ENCODE data around the gene EFCAB12. TPM values are rescaled to one million over a fixed set of nuclear protein-coding genes. Genes with fewer than 3 reads are reported as not detected.
A peak's percentile ranks its signal among the peaks of the same experiment; 100 is the strongest.

Gene EFCAB12
- total RNA-seq, 1 donor from 2014 or later = 6.6 TPM

- no peak for DNase-seq (ENCODE audit: low spot score, unreplicated experiment)
- peaks cover 3% of the 10 kb centered on the region for H3K4me1 Mint-ChIP-seq (ENCODE audit: low read depth)
- H3K9me3 Mint-ChIP-seq (ENCODE audit: low read depth) = no peaks in the 10 kb centered on the region
- peaks cover 24% of the 10 kb centered on the region for H3K36me3 Mint-ChIP-seq (ENCODE audit: insufficient read depth)
- H3K4me3 Mint-ChIP-seq (ENCODE audit: low read depth) = no peak overlapping the region
- H3K27me3 Mint-ChIP-seq = no peaks in the 10 kb centered on the region
- no peak overlapping the region for H3K27ac Mint-ChIP-seq
- no peak for TF ChIP-seq CTCF (IDR thresholded peaks at IDR 0.05; ENCODE audit: unreplicated experiment)
Observed at GRCh38 chr3:129473067-129473768, 44.8 kb upstream of the EFCAB12 start.

GRCh38 chr3:129470861-129471260, 42.4 kb upstream of the EFCAB12 start:
- no peak for TF ChIP-seq CTCF (IDR thresholded peaks at IDR 0.05; ENCODE audit: unreplicated experiment)
- DNase-seq (ENCODE audit: low spot score, unreplicated experiment) = no peak
- no peak overlapping the region for H3K27ac Mint-ChIP-seq
- no peaks in the 10 kb centered on the region for H3K9me3 Mint-ChIP-seq (ENCODE audit: low read depth)
- no peaks in the 10 kb centered on the region for H3K27me3 Mint-ChIP-seq
- no peak overlapping the region for H3K4me3 Mint-ChIP-seq (ENCODE audit: low read depth)
- H3K36me3 Mint-ChIP-seq (ENCODE audit: insufficient read depth) = peaks cover 19% of the 10 kb centered on the region
- H3K4me1 Mint-ChIP-seq (ENCODE audit: low read depth) = peaks cover 11% of the 10 kb centered on the region

DNA sequence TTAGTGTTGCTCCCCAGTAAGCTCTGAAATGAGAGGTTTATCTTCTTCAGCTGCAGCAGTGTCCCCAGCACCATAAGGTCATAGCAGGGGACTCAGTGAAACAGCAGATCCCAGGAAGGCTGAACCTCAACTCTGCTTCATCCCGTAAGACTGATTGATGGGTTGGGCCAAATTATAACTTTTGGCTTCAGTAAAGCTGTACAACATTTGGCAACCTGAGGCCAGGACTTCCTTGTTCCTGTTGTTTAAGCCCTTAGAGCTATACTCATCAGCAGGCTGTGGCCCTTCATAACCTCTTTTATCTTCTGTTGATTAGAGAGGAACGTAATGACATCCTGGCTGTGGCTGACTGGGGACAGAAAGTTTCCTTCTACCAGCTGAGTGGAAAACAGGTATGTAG, 40.6 kb upstream of the EFCAB12 start:
- no peak for DNase-seq (ENCODE audit: low spot score, unreplicated experiment)
- no peak for TF ChIP-seq CTCF (IDR thresholded peaks at IDR 0.05; ENCODE audit: unreplicated experiment)
- H3K27ac Mint-ChIP-seq = no peak overlapping the region
- no peak overlapping the region for H3K4me3 Mint-ChIP-seq (ENCODE audit: low read depth)
- H3K4me1 Mint-ChIP-seq (ENCODE audit: low read depth) = peaks cover 11% of the 10 kb centered on the region
- H3K27me3 Mint-ChIP-seq = no peaks in the 10 kb centered on the region
- peaks cover 24% of the 10 kb centered on the region for H3K36me3 Mint-ChIP-seq (ENCODE audit: insufficient read depth)
- no peaks in the 10 kb centered on the region for H3K9me3 Mint-ChIP-seq (ENCODE audit: low read depth)

DNA sequence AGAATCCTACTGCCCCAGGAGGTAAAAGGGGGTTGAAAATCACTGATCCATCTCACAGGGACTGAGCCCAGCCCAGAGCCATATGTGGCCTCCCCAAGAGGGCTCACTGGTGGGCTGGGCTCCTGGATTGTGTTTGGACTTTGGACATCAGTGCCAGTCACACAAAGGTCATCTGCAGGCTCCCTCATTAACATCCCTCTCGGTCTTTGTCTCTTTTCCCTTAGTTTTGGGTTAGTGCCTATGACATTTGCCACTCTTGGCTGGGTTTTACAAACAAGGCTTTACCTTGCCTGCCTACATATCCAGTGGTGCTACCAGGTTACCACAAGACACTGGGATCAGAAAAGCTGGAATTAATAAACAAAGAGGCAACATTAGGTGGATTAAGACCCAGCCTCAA, 39.5 kb upstream of the EFCAB12 start:
- no peak for TF ChIP-seq CTCF (IDR thresholded peaks at IDR 0.05; ENCODE audit: unreplicated experiment)
- H3K36me3 Mint-ChIP-seq (ENCODE audit: insufficient read depth) = peaks cover 27% of the 10 kb centered on the region
- H3K9me3 Mint-ChIP-seq (ENCODE audit: low read depth) = no peaks in the 10 kb centered on the region
- H3K27ac Mint-ChIP-seq = peak overlapping the region; percentile 10
- no peak overlapping the region for H3K4me3 Mint-ChIP-seq (ENCODE audit: low read depth)
- H3K4me1 Mint-ChIP-seq (ENCODE audit: low read depth) = peaks cover 11% of the 10 kb centered on the region
- no peaks in the 10 kb centered on the region for H3K27me3 Mint-ChIP-seq
- no peak for DNase-seq (ENCODE audit: low spot score, unreplicated experiment)

- Mint-ChIP-seq H3K36me3 (ENCODE audit: insufficient read depth) (peaks cover 22% of the 10 kb centered on the region), H3K4me1 (ENCODE audit: low read depth) (peaks cover 14% of the 10 kb centered on the region), H3K9me3 (ENCODE audit: low read depth) (no peaks in the 10 kb centered on the region), H3K27ac (no peak overlapping the region), H3K27me3 (no peaks in the 10 kb centered on the region), H3K4me3 (ENCODE audit: low read depth) (no peak overlapping the region)
- no peak for TF ChIP-seq CTCF (IDR thresholded peaks at IDR 0.05; ENCODE audit: unreplicated experiment)
- DNase-seq (ENCODE audit: low spot score, unreplicated experiment) = no peak
Observed at GRCh38 chr3:129463716-129464115, 35.3 kb upstream of the EFCAB12 start.

Measured in progenitor cell of endocrine pancreas (in vitro differentiated cells).